T-helper 1 cell treated with Interleukin-12 subunit alpha and Interleukin-12 subunit beta and Interleukin-4 antibody, amounts not matched to agents 30 μg/mL and 1 μg/mL, for 36 hours (primary cell): ENCODE measurements around the gene ELFN1.

Source experiments
- H3K27ac Mint-ChIP-seq: one replicate; pipeline ENCODE4 v1.8.0; 2021; ENCODE audit warnings: mild to moderate bottlenecking, mixed read lengths
- H3K27me3 Mint-ChIP-seq: one replicate; pipeline ENCODE4 v1.8.0; 2021; ENCODE audit warnings: low read depth, mixed read lengths
- H3K36me3 Mint-ChIP-seq: one replicate; pipeline ENCODE4 v1.8.0; 2021; ENCODE audit warnings: low read depth, mixed read lengths
- H3K4me1 Mint-ChIP-seq: one replicate; pipeline ENCODE4 v1.8.0; 2021; ENCODE audit warnings: low read depth, mixed read lengths
- H3K4me3 Mint-ChIP-seq: one replicate; pipeline ENCODE4 v1.8.0; 2021; ENCODE audit warnings: mild to moderate bottlenecking, moderate library complexity, mixed read lengths
- H3K9me3 Mint-ChIP-seq: one replicate; pipeline ENCODE4 v1.8.0; 2021; ENCODE audit warnings: mixed read lengths

ELFN1 gene

DNA sequence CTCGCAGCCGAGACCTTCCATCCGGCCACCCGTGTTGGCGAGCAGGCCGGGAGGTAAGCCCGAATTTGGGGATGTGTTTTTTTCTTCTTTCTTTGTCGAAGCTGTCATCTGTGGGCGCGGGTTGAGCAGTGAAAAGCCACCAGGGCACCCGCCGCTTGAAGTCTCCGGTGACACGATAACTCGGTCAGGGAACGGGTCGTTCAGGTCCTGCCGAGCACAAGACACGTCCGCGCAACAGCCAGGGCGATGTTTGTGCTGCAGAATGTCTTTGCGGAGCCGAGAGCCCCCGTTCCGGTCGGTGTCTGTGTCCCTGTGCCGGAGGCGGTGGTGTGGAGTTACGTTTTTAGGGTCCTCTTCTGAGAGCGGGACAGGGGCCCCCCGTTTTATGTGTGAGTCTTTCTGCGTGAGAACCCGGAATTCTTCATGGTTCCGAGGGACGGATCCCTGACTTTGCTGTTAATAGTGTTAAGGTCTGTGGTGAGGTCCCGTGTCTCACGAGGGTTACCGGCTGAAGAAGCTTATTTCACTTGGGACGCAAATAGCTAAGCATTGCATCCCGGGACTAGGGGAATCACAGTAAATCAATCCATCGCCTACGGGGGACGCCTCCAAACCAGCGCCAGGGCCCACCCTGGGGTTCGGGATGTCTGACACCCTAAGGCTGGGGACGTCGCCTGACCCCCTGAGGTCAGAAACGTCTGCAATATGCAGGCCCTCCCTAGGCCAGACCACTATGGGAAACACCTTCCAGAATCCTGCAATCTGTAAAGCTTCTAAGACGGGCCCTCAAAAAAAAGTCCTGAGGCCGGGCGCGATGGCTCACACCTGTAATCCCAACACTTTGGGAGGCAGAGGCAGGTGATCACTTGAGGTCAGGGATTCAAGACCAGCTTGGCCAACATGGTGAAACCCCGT is 99.5 kb downstream of the ELFN1 start:
- Mint-ChIP-seq H3K9me3 (peaks cover 27% of the 10 kb centered on the region), H3K4me1 (no peaks in the 10 kb centered on the region), H3K27me3 (no peaks in the 10 kb centered on the region), H3K4me3 (no peak overlapping the region), H3K36me3 (no peaks in the 10 kb centered on the region), H3K27ac (no peak overlapping the region)

DNA sequence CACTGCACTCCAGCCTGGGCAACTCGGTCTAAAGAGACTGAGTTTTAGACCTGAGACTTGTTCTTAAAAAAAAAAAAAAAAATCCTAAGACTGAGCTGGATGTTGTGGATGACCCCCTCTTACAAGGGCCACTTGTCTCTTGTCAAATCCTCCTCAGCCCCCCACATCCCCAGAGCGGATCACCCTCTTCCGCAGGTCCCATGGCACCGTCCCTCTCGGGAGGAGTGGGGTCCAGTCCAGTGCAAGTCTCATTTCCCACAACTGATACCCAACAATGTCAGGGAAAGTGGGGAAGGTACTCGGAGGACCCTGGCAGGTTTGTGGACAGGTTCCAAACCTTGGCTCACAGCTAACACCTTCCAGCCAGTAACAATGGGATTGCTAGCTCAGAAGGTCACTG is 100.3 kb downstream of the ELFN1 start:
- no peaks in the 10 kb centered on the region for H3K4me1 Mint-ChIP-seq
- no peaks in the 10 kb centered on the region for H3K36me3 Mint-ChIP-seq
- H3K27me3 Mint-ChIP-seq: no peaks in the 10 kb centered on the region
- H3K27ac Mint-ChIP-seq: no peak overlapping the region
- H3K9me3 Mint-ChIP-seq: peaks cover 27% of the 10 kb centered on the region
- H3K4me3 Mint-ChIP-seq: no peak overlapping the region

DNA sequence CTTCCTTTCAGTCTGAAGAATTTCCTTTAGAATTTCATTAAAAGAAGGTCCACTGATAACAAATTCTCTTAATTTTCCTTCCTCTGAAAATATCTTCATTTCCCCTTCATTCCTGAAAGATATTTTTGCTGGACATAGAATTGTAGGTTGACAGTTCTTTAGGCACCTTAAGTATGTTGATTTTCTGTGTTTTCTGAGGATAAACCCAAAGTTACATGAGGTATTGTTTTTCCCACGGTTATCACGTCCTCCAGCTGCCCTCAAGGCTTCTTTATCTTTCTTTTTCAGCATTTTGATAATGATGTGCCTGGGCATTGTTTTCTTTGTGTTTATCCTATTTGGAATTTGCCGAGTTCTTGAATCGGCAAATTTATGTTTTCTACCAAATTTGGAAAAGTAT is 105.3 kb downstream of the ELFN1 start:
- Mint-ChIP-seq H3K4me1 (no peaks in the 10 kb centered on the region), H3K9me3 (peaks cover 31% of the 10 kb centered on the region), H3K4me3 (no peak overlapping the region)

DNA sequence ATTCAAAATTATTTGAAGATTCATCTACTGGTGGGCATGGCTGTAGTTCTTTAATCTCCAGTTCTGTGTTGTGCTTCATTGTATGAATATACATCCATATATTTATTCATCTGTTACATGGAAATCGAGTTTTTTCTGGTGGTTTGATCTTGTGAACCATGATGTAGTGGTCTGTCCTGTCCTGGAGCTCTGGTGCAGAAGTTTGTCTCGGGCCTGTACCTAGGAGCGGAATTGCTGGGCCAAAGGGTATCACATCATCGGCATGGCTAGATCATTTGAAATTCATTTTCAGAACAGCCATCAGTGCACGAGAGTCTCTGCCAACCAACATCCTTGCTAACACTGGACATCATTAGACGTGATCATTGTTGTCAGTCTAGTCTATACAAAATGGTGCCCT is 107.0 kb downstream of the ELFN1 start:
- Mint-ChIP-seq H3K4me3 (no peak overlapping the region), H3K4me1 (no peaks in the 10 kb centered on the region), H3K36me3 (no peaks in the 10 kb centered on the region), H3K9me3 (peaks cover 31% of the 10 kb centered on the region), H3K27ac (no peak overlapping the region), H3K27me3 (no peaks in the 10 kb centered on the region)

More for the DNA sequence above, 105.3 kb downstream of the ELFN1 start:
- Mint-ChIP-seq H3K27ac (no peak overlapping the region), H3K27me3 (no peaks in the 10 kb centered on the region), H3K36me3 (no peaks in the 10 kb centered on the region)

DNA sequence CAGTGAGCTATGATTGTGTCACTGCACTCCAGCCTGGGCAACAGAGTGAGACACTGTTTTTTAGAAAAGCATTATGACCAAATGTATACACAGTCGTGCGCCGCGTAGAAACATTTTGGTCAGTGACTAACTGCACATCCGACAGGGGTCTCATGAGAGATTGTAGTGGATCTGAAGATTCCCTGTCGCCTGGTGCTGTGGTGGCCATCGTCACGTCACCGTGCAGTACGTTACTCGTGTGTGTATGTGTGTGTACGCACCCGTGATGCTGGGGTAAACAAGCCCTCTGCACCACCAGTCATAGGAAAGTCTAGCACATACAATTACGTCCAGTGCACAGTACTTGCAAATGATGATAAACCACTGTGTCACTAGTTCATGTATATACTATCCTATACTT is 109.4 kb downstream of the ELFN1 start:
- Mint-ChIP-seq H3K36me3 (no peaks in the 10 kb centered on the region), H3K9me3 (peaks cover 18% of the 10 kb centered on the region), H3K4me3 (no peak overlapping the region), H3K27me3 (no peaks in the 10 kb centered on the region), H3K4me1 (no peaks in the 10 kb centered on the region), H3K27ac (no peak overlapping the region)

DNA sequence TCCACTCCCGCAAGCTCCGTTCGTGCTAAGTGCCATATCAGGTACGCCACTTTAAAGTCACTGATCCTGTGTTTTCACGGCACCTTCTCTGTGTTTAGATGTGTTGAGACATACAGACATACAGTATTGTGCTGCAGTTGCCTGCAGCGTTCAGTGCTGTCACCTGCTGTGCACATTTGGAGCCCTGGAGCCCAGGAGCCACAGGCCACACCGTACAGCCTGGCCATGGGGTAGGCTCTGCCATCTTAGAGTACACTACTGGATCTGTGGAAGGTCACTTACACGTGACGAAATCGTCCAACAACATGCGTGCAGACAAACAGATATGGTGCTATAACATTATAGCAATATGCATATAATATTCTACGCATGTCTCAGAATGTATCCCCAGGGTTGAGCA is 111.3 kb downstream of the ELFN1 start:
- Mint-ChIP-seq H3K4me3 (no peak overlapping the region), H3K9me3 (peaks cover 19% of the 10 kb centered on the region), H3K4me1 (no peaks in the 10 kb centered on the region), H3K27me3 (peaks cover 4% of the 10 kb centered on the region), H3K27ac (no peak overlapping the region), H3K36me3 (peaks cover 1% of the 10 kb centered on the region)

DNA sequence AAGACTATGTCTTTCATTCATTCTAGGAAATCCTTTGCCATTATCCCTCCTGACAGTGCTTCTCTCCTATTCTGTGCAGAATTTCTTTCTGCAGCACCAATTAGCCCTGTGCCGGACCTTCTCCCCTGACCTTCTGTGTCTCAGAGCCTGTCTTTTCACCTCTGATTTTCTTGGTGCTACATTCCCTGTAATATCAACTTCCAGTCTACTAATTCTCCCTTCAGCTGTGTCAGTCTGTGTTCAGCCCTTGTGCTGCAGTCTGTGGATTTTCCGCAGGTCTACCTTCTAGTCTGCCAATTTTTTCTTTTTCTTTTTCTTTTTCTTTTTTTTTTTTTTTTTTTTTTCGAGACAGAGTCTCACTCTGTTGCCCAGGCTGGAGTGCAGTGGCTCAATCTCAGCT is 115.8 kb downstream of the ELFN1 start:
- H3K4me3 Mint-ChIP-seq: no peak overlapping the region
- H3K27ac Mint-ChIP-seq: no peak overlapping the region
- peaks cover 13% of the 10 kb centered on the region for H3K9me3 Mint-ChIP-seq

DNA sequence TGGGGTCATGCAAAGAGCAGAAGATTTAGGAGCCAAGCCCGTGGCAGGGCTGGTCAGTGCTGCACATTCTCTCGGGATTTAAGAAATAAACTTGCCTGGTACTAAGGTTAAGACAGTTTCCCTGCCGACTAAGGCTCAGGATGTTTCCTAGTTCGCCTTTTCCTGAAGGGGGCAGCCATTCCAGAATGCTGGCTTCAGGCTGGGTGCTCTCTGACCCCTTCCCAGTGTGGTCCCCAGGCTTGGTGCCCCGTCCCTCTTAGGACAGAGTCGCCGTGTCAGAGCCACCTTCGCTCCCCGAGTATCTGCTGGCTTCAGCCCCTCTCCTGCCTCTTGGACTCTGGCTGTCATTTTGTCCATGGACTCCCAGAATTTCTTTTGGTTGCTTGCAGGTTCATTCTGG is 117.2 kb downstream of the ELFN1 start:
- peaks cover 1% of the 10 kb centered on the region for H3K36me3 Mint-ChIP-seq
- H3K27ac Mint-ChIP-seq: no peak overlapping the region
- H3K9me3 Mint-ChIP-seq: peaks cover 13% of the 10 kb centered on the region
- H3K4me1 Mint-ChIP-seq: no peaks in the 10 kb centered on the region
- H3K4me3 Mint-ChIP-seq: no peak overlapping the region
- peaks cover 4% of the 10 kb centered on the region for H3K27me3 Mint-ChIP-seq

More for the DNA sequence above, 115.8 kb downstream of the ELFN1 start:
- H3K4me1 Mint-ChIP-seq: no peaks in the 10 kb centered on the region
- peaks cover 4% of the 10 kb centered on the region for H3K27me3 Mint-ChIP-seq
- peaks cover 1% of the 10 kb centered on the region for H3K36me3 Mint-ChIP-seq

DNA sequence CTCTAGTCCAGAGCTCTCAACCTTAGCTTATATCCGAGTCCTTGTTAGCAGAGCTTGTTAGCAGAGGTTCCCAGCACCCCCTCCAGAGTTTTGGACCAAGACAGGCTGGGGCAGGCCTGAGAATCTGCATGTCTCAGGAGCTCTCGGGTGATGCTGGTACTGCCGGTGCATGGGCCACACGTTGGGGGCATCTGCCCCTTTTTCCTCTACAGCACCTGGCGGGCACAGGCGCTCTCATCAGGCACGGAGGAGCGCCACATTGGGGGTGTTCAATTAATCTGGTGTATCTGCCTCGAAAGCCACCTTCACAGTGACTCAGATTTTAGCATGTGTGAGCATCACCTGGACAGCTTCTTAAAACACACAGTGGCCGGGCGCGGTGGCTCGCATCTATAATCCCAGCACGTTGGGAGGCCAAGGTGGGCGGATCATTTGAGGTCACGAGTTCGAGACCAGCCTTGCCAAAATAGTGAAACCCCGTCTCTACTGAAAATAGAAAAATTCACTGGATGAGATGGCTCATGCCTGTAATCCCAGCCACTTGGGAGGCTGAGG is 117.7 kb downstream of the ELFN1 start:
- Mint-ChIP-seq H3K27me3 (peaks cover 4% of the 10 kb centered on the region), H3K4me3 (no peak overlapping the region), H3K9me3 (peaks cover 13% of the 10 kb centered on the region), H3K4me1 (no peaks in the 10 kb centered on the region), H3K27ac (no peak overlapping the region), H3K36me3 (peaks cover 1% of the 10 kb centered on the region)

DNA sequence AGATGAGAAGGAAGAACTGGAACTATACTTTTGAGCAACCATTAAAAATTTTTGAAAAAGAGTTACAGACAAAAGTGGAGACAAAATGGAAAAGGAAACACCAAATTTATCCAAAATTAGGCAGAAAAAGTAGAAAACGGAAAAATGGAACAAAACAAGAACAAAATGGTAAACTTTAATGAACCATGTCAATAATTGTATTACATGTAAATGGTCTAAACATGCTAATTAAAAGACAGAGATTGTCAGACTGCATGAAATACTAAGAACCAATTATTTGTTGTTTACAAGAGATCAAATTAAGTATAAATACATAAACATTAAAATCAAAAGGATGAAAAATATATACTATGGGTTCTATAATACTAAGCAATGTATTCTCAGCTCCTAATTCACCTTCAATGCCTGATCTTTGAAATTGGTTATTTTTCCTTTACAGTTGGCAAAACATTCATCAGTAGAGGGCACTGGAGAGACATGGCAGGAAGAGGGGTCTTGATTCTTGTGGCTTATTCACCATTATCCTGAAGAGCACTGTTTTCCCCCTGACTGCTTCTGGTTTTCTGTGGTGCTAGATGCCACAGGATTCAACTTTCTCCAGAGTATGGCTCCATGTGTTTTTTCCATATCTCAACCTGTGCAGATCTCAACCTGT is 124.9 kb downstream of the ELFN1 start:
- Mint-ChIP-seq H3K4me3 (no peak overlapping the region), H3K27ac (no peak overlapping the region), H3K4me1 (no peaks in the 10 kb centered on the region), H3K36me3 (peaks cover 2% of the 10 kb centered on the region), H3K27me3 (peaks cover 26% of the 10 kb centered on the region), H3K9me3 (peaks cover 22% of the 10 kb centered on the region)
